ENCODE data around the gene IFT80.
"Not testable (repeated sequence)": the region's sequence is repeated elsewhere in the genome, so short reads cannot be mapped to it uniquely, and the experiment has no call there.

IFT80 gene

DNA sequence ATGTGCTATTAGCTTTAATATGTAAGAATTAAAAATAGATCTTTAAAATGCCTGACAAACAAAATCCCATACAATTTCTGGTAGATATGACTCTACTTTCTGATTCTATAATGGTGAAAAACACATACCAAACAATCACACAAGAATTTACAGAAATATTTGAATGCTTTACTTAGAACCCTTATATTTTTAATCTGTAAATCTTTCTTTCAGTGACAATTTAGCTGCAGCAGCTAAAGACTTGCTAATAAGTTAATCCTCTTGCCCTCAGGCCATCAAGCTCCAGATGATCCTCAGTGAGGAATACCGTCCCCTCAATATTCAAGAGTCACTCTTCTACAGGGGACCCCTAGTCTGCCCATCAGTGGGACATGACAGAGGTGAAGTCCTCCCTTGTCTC is 118.2 kb downstream of the IFT80 start:
- in situ Hi-C loops (cut with MboI; ENCODE audit: low sequenced_read_pairs) = no loop called here

- in situ Hi-C loops (cut with MboI; ENCODE audit: low sequenced_read_pairs) = no loop called here
Measured at GRCh38 chr3:160279657-160280056, 119.4 kb downstream of the IFT80 start.

GRCh38 chr3:160278210-160278609 is 120.8 kb downstream of the IFT80 start:
- in situ Hi-C loops (cut with MboI; ENCODE audit: low sequenced_read_pairs) = no loop called here

DNA sequence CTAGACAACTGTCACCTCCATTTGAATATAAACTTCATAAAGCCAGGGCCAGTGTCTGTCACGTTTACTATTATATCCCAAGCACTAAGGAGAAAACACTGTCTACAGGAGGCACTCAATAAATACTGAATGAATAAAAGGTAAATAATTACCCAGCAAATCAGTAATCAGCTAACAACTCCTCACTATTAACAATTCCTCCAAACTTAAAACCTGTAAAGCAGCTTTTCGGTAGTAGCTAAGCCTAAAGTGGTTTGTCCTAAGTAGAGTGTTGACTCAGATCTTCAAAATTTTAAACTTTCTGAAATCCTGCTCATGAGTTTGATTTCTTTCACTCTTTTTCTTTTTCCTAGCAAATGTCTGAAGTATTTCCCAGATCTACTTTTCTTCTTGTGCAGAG is 133.9 kb downstream of the IFT80 start:
- in situ Hi-C loops (cut with MboI; ENCODE audit: low sequenced_read_pairs) = no loop called here

GRCh38 chr3:160260587-160261270 is 138.3 kb downstream of the IFT80 start:
- in situ Hi-C loops (cut with MboI; ENCODE audit: low sequenced_read_pairs) = no loop called here

DNA sequence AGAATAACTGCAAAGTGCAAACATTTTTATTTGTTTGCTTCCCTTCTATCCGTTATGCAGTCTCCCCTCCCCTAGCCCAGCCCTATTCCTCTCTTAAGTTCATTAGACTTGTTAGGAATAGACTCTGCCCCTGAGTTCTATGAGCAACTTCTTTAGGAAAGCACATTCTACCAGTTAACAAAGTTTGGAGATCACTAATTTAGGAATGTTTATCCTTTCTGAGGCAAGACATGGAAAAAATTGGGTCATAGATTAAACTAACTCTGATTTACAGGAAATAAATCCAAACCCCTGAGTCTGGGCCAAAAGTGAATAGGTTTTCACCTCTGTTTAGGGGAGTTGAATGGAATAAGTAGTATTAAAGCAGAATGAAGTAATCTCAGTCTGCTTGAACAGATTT is 139.4 kb downstream of the IFT80 start:
- in situ Hi-C loops (cut with MboI; ENCODE audit: low sequenced_read_pairs) = no loop called here

- in situ Hi-C loops (cut with MboI; ENCODE audit: low sequenced_read_pairs) = no loop called here
Measured at GRCh38 chr3:160257606-160258005, 141.4 kb downstream of the IFT80 start.

GRCh38 chr3:160253298-160253697 is 145.7 kb downstream of the IFT80 start:
- in situ Hi-C loops (cut with MboI; ENCODE audit: low sequenced_read_pairs) = no loop called here

GRCh38 chr3:160247766-160248165 is 151.3 kb downstream of the IFT80 start:
- in situ Hi-C loops (cut with MboI; ENCODE audit: low sequenced_read_pairs) = no loop called here

- in situ Hi-C loops (cut with MboI; ENCODE audit: low sequenced_read_pairs) = no loop called here
Measured at GRCh38 chr3:160245261-160245800, 153.7 kb downstream of the IFT80 start.

DNA sequence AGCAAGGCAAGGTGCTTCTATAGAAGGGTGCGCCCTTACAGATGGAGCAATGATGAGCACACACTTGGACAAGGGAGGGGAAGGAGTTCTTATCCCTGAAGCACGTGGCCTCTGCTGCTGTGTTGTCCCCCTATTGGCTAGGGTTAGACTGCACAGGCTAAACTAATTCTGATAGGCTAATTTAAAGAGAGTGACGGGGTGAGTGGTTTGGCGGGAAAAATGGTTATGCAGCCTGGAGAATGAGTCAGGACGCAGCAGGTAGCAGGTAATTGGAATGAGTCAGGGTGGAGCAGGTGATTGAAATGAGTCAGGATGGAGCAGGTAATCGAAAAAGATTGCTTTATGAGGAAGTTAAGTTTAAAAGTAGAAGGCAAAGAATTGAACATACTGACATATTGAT is 158.3 kb downstream of the IFT80 start:
- in situ Hi-C loops (cut with MboI; ENCODE audit: low sequenced_read_pairs) = not testable (repeated sequence)

- in situ Hi-C loops (cut with MboI; ENCODE audit: low sequenced_read_pairs) = no loop called here
Measured at GRCh38 chr3:160232014-160232413, 167.0 kb downstream of the IFT80 start.

- in situ Hi-C loops (cut with MboI; ENCODE audit: low sequenced_read_pairs) = no loop called here
Measured at GRCh38 chr3:160227419-160227818, 171.6 kb downstream of the IFT80 start.

DNA sequence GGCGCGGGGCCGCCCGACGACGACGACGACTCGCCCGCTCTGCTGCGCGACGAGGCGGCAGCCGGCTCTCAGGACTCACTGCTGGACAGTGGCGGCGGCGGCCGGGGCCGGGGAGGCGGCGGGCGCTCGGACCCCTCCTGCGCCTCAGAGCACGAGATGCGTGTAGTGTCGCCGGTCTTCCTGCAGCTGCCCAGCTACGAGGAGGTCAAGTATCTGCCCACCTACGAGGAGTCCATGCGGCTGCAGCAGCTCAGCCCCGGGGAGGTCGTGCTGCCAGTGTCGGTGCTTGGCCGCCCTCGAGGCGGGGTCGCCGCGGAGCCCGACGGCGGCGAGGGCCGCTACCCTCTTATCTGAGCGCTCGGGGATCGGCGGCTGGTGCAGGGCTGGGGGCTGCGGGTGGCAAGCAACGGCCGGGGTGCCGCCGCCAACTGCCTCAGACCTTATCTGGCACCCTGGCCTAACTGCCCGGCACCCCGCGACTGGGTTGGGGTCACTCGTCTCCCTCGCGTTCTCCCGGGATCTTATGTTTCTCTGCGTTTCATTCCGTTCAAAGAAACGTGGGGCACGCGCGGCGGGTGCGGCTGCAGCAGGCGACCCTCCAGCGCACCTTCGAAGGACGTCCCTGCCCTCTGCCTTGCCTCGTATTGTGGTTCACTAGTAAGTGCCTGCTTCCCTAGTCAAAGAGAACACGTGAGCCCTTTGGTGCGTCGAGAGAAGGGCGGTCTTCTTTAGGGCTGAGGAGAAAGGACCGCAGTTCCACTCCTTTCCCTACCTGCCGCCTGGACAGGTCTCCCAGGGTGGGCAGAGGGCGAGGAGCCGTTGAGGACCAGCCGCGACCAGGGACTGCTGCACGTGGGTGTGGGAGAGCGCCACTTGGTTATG is 172.8 kb downstream of the IFT80 start:
- in situ Hi-C loops (cut with MboI; ENCODE audit: low sequenced_read_pairs) = no loop called here

- in situ Hi-C loops (cut with MboI; ENCODE audit: low sequenced_read_pairs) = no loop called here
Measured at GRCh38 chr3:160225176-160226025, 173.6 kb downstream of the IFT80 start, which contains the start of gene C3orf80. Gene C3orf80 (plus strand): TSS chr3:160225422. CDS start chr3:160225636, 214 bp downstream.

DNA sequence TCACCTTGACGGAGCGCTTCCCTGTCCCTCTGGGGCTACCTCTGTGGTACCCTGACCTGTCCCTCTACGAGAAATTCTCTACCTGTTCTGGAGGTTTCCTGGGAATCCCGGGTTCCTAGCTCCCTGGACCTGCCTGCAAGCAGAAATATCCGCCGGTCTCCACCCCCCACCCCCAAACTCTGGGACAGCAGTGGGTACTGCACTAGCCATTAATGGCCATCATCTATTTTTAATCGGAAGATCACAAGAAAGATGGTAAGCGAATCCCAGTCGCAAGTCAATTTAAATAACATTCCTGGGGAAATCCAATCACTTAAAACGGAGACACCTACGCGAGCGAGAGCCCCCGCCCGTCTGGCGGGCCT is 174.2 kb downstream of the IFT80 start:
- in situ Hi-C loops (cut with MboI; ENCODE audit: low sequenced_read_pairs) = no loop called here

DNA sequence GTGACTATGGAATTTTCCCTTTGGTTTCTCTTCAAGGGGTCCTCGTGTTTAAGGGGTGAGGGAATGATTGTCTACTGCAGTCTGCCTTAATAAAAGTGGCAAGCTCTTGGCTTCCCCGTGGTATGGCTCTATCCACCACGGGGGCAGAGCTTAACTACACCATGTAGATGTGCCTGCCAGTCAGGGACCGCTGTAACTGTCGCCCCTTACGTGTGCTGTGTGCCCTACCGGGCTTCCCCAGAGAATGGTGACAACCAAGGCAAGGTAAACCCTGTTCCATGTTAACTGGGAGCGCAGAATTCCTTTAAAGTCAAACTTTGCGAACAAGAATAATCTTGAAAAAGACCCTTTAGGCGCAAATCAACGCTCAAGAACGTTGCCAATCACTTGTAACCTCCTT is 174.8 kb downstream of the IFT80 start:
- in situ Hi-C loops (cut with MboI; ENCODE audit: low sequenced_read_pairs) = no loop called here

GRCh38 chr3:160221019-160221418 is 178.0 kb downstream of the IFT80 start:
- in situ Hi-C loops (cut with MboI; ENCODE audit: low sequenced_read_pairs) = no loop called here

DNA sequence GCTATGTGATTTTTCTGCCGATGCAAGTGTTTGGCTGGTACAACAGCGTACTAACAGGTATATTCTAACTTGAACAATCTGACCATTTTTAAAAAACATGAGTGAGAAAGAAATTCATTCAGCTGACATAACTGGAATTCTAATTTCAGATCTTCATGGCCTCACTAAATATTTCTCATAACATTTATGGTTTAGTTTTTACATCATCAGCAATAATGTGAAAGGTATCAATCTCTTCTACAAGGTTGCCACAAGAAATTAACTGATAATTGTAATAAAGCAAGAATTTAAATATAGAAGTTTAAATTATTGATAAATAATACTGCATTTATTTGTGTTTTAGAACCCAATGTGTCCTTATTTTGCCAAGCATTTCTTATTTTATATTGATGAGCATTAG is 179.0 kb downstream of the IFT80 start:
- in situ Hi-C loops (cut with MboI; ENCODE audit: low sequenced_read_pairs) = no loop called here

- in situ Hi-C loops (cut with MboI; ENCODE audit: low sequenced_read_pairs) = no loop called here
Measured at GRCh38 chr3:160218136-160218535, 180.9 kb downstream of the IFT80 start.

- in situ Hi-C loops (cut with MboI; ENCODE audit: low sequenced_read_pairs) = no loop called here
Measured at GRCh38 chr3:160217675-160218074, 181.3 kb downstream of the IFT80 start.

All from HL-60/S4 (cell line).